HCT116 (cell line): ENCODE results near the gene SLC35G6. TPM values are rescaled to one million over a fixed set of nuclear protein-coding genes. Genes with fewer than 3 reads are reported as not detected.

ENCODE experiments used
- ATAC-seq: fragments of 200-7000 bp; cut with Tn5 transposase; 2 replicates; pipeline ENCODE4 v1.9.1; 2020; ENCODE audit warnings: mild to moderate bottlenecking, moderate library complexity
- BruUV-seq: library from RNA; stranded (reverse); fragments of 400-500 nt; replicated peaks from 2 replicates; lab custom pipeline; 2021; lab: Mats Ljungman, UMichigan
- CTCF ChIA-PET: fragments of 300-600 bp; sonication (Branson Sonifier 250); formaldehyde crosslinking; loops from one replicate; lab custom pipeline; 2021; ENCODE audit warnings: antibody characterized with exemption; lab: Charles Lee
- POLR2A ChIA-PET: fragments of 300-600, 350-600 bp; sonication (Branson Sonifier 250); formaldehyde crosslinking; loops from one replicate; lab custom pipeline; 2021; ENCODE audit warnings: antibody characterized with exemption; lab: Charles Lee
- RAD21 ChIA-PET, 2 experiments: fragments of 300-600 bp; sonication (Branson Sonifier 250); formaldehyde crosslinking; loops; one replicate each; lab custom pipeline; 2023; ENCODE audit warnings: low total read pairs in 2 of 2; ENCODE audit not compliant: uncharacterized antibody in 2 of 2, unreplicated experiment in 2 of 2, low non-redundant PET in 1 of 2; lab: Charles Lee
- DNase-seq: peaks from one replicate; pipeline ENCODE4 v3.0.0-alpha.2; 2010; ENCODE audit warnings: low read depth, low spot score
- H2AFZ ChIP-seq: fragments of 200-600 bp; shearing (Covaris generic), sonication (generic); 2 replicates; pipeline ENCODE4 v1.6.1; 2017; ENCODE audit warnings: low read depth, mixed run types, mixed read lengths, antibody characterized with exemption, low read length; ENCODE audit not compliant: poor library complexity, severe bottlenecking
- H3K27ac ChIP-seq: 2 replicates; pipeline ENCODE4 v1.5.1; 2012; ENCODE audit warnings: low read depth, low read length
- H3K27me3 ChIP-seq: fragments of 200-600 bp; sonication (generic); 2 replicates; pipeline ENCODE4 v1.6.1; 2016; ENCODE audit warnings: mixed run types, low read length, mixed read lengths; ENCODE audit not compliant: insufficient read depth
- H3K36me3 ChIP-seq, 2 experiments: fragments of 200-500 bp in 1 of 2; fragments of 200-600 bp in 1 of 2; sonication (Bioruptor generic) in 1 of 2; sonication (generic) in 1 of 2; 2 replicates each; pipeline versions ENCODE4 v1.5.1 to v1.6.1; 2014 to 2016; ENCODE audit warnings: low read length in 2 of 2, inconsistent platforms in 1 of 2, mixed read lengths in 1 of 2, mixed run types in 1 of 2; ENCODE audit not compliant: insufficient read depth in 2 of 2, control insufficient read depth in 1 of 2
- H3K4me1 ChIP-seq, 2 experiments: fragments of 200-600 bp in 1 of 2; sonication (generic) in 1 of 2; 2 replicates each; pipeline versions ENCODE4 v1.5.1 to v1.6.1; 2012 to 2017; ENCODE audit warnings: low read length in 2 of 2, inconsistent platforms in 1 of 2, mild to moderate bottlenecking in 1 of 2, mixed read lengths in 1 of 2, mixed run types in 1 of 2, moderate library complexity in 1 of 2; ENCODE audit not compliant: insufficient read depth in 2 of 2, control insufficient read depth in 1 of 2
- H3K4me2 ChIP-seq: fragments of 200-600 bp; sonication (generic); 2 replicates; pipeline ENCODE4 v1.6.1; 2017; ENCODE audit warnings: mixed run types, low read length, mixed read lengths
- H3K4me3 ChIP-seq, 2 experiments: fragments of 200-600 bp in 1 of 2; sonication (generic) in 1 of 2; replicated peaks in 1 of 2; 2 replicates each; pipeline ENCODE4 v1.5.1; 2011 to 2016; ENCODE audit warnings: low read length in 2 of 2, control low read depth in 1 of 2, low read depth in 1 of 2, mild to moderate bottlenecking in 1 of 2, mixed read lengths in 1 of 2, mixed run types in 1 of 2
- H3K79me2 ChIP-seq: fragments of 200-600 bp; sonication (generic); 2 replicates; pipeline ENCODE4 v1.6.1; 2017; ENCODE audit warnings: mild to moderate bottlenecking, mixed run types, low read length, moderate library complexity, mixed read lengths; ENCODE audit not compliant: insufficient read depth
- H3K9ac ChIP-seq: fragments of 200-600 bp; sonication (generic); 2 replicates; pipeline ENCODE4 v1.6.1; 2016; ENCODE audit warnings: low read length, mixed read lengths
- H3K9me2 ChIP-seq: fragments of 200-600 bp; sonication (generic), shearing (Covaris generic); 2 replicates; pipeline ENCODE4 v1.6.1; 2017; ENCODE audit warnings: mixed run types, mild to moderate bottlenecking, moderate library complexity; ENCODE audit not compliant: insufficient read depth
- H3K9me3 ChIP-seq, 2 experiments: fragments of 200-500 bp in 1 of 2; fragments of 200-600 bp in 1 of 2; sonication (Bioruptor generic) in 1 of 2; sonication (generic) in 1 of 2; 2 replicates each; pipeline ENCODE4 v1.6.1; 2014 to 2017; ENCODE audit warnings: low read length in 2 of 2, mixed read lengths in 2 of 2, inconsistent platforms in 1 of 2, low read depth in 1 of 2, mild to moderate bottlenecking in 1 of 2, mixed run types in 1 of 2, moderate library complexity in 1 of 2; ENCODE audit not compliant: control insufficient read depth in 1 of 2, insufficient read depth in 1 of 2
- H4K20me1 ChIP-seq: fragments of 200-600 bp; sonication (generic), shearing (Covaris generic); 2 replicates; pipeline ENCODE4 v1.6.1; 2017; ENCODE audit warnings: mixed run types, mild to moderate bottlenecking, moderate library complexity; ENCODE audit not compliant: insufficient read depth
- CEBPB ChIP-seq: IDR thresholded peaks from 2 replicates; pipeline ENCODE4 v1.6.1; 2012; ENCODE audit warnings: low read depth
- CTCF ChIP-seq, 3 experiments: fragments of 200-600 bp in 1 of 3; sonication (generic) in 1 of 3; IDR thresholded peaks in 2 of 3; conservative IDR thresholded peaks in 1 of 3; 2 replicates each; pipeline ENCODE4 v1.5.1; 2012 to 2017; ENCODE audit warnings: low read depth in 2 of 3, low read length in 2 of 3, antibody characterized with exemption in 1 of 3, borderline replicate concordance in 1 of 3, control low read depth in 1 of 3, mild to moderate bottlenecking in 1 of 3, mixed read lengths in 1 of 3, mixed run types in 1 of 3, moderate library complexity in 1 of 3; ENCODE audit not compliant: insufficient read depth in 1 of 3
- ELF1 ChIP-seq: IDR thresholded peaks from 2 replicates; pipeline ENCODE4 v1.6.1; 2012; ENCODE audit warnings: low read depth, borderline replicate concordance
- EZH2 ChIP-seq: fragments of 200-600 bp; sonication (generic); IDR thresholded peaks from 2 replicates; pipeline ENCODE4 v1.6.1; 2017; ENCODE audit warnings: antibody characterized with exemption, mixed run types
- JUND ChIP-seq: IDR thresholded peaks from 2 replicates; pipeline ENCODE4 v1.6.1; 2012
- MAX ChIP-seq: IDR thresholded peaks from 2 replicates; pipeline ENCODE4 v1.6.1; 2012
- POLR2A ChIP-seq: IDR thresholded peaks from 2 replicates; pipeline ENCODE4 v1.7.0; 2011; ENCODE audit warnings: borderline replicate concordance; ENCODE audit not compliant: insufficient read depth, insufficient read length; ENCODE audit errors: extremely low read depth
- POLR2AphosphoS5 ChIP-seq: IDR thresholded peaks from 2 replicates; pipeline ENCODE4 v1.6.1; 2011; ENCODE audit warnings: mild to moderate bottlenecking, low read depth, low read length, moderate library complexity
- RAD21 ChIP-seq: IDR thresholded peaks from 2 replicates; pipeline ENCODE4 v1.6.1; 2012; ENCODE audit warnings: low read depth, mild to moderate bottlenecking
- SP1 ChIP-seq: IDR thresholded peaks from 2 replicates; pipeline ENCODE4 v1.6.1; 2012; ENCODE audit warnings: low read depth
- SRF ChIP-seq: IDR thresholded peaks from 2 replicates; pipeline ENCODE4 v1.6.1; 2012; ENCODE audit warnings: low read depth
- ZBTB33 ChIP-seq: IDR thresholded peaks from 2 replicates; pipeline ENCODE4 v1.6.1; 2011; ENCODE audit warnings: mild to moderate bottlenecking, low read length, moderate library complexity; ENCODE audit not compliant: insufficient replicate concordance; ENCODE audit errors: extremely low read depth
- intact Hi-C: fragments of 100-400 bp; cut with micrococcal nuclease; formaldehyde crosslinking; loops from 2 replicates; pipeline ENCODE4 v1.10.0; 2022
- total RNA-seq: library from RNA; stranded (reverse); gene quantifications from one replicate; pipeline ENCODE4 v1.2.1, GENCODE V29; 2021; ENCODE audit not compliant: unreplicated experiment
- TF ChIP-seq, protein P1 (sequence below): IDR thresholded peaks from 2 replicates; pipeline ENCODE4 v1.6.1; 2012; ENCODE audit warnings: low read depth

SLC35G6 gene
- total RNA-seq, 1 experiment from 2014 or later, result not detected

DNA sequence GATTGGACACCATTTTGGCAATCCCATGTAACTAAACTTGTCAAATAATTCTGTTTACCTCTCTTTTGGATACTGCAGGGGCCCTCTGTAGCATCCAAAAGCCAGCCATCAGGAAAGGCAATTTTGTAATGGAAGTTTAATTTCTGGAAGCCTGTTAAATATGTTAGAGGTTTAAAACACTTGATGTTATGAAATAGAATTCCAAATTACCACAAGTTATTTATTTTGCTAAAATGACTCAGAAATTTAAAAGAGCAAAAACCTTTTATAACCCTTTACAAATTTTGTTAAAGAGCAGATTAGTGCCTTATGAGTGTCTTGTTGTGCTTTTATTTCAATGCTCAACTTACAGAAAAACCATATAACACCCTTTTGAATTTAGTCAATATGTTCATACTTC lies 47.6 kb downstream of the SLC35G6 start (continued):
- TF ChIP-seq CTCF (IDR thresholded peaks at IDR 0.05 in 2 of 3, conservative IDR thresholded peaks at IDR 0.05 in 1 of 3; ENCODE audit: borderline replicate concordance in 1 of 3, insufficient read depth in 1 of 3, low read depth in 2 of 3, low read length in 2 of 3), result no peak
- no peak for TF ChIP-seq MAX
- no peak for TF ChIP-seq JUND
- TF ChIP-seq ZBTB33, result no peak
- no peak for TF ChIP-seq ELF1

DNA sequence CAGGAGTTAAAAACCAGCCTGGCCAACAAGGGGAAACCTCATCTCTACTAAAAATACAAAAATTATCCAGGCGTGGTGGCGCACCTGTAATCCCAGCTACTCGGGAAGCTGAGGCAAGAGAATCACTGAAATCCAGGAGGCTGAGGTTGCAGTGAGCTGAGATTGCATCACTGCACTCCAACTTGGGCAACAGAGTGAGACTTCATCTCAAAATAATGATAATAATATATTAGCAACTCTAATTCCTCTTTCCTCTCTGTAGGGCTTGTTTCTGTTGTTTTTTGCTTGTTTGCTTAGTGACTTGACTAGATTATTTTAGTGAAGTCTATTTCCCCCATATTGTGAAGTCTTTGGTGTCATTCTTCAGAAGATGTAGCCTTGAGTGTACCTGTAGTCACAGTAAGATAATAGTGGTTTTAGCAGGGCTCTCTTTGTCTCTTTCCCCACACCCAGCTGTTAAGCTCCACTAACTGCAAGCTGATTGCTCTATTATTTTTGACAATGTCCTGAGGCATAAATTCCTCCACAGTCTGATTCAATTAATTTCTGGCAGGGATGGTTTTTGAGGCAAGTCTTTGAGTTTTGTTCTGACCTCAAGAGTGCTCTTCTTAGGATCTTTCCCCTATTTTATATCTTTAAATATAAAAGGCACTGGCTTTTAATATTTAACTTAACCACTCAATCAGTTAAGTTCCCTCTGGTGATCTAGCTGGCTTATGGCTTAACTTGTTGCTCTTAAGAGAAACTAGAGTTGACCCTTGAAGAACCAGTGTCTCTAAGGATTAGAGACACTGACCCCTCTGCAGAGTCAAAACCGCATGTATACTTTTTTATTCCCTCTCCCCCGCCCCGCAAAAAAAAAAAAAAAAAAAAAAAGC lies 49.0 kb downstream of the SLC35G6 start:
- Histone ChIP-seq H3K79me2 (no peaks in the 10 kb centered on the region), H3K9me3 (peaks cover 0 to 4% of the 10 kb centered on the region in 2 experiments; a peak in 1 of 4 replicates), H3K9me2 (no peaks in the 10 kb centered on the region), H3K4me3 (no peak overlapping the region), H3K27me3 (no peaks in the 10 kb centered on the region), H3K4me1 (no peaks in the 10 kb centered on the region), H4K20me1 (no peaks in the 10 kb centered on the region), H3K36me3 (no peaks in the 10 kb centered on the region), H3K9ac (no peak overlapping the region), H3K27ac (no peak overlapping the region), H2AFZ (no peak overlapping the region), H3K4me2 (no peak overlapping the region)
- POLR2A ChIA-PET, result no interaction called here
- CTCF ChIA-PET, result no interaction called here
- no peak for ATAC-seq
- BruUV-seq, result no TSS peak
- RAD21 ChIA-PET, result no interaction called here
- intact Hi-C loops, result no loop called here
- no peak for DNase-seq
- TF ChIP-seq SRF, result no peak
- no peak for TF ChIP-seq JUND
- TF ChIP-seq MAX, result no peak
- TF ChIP-seq POLR2AphosphoS5, result no peak
- no peak for TF ChIP-seq RAD21
- TF ChIP-seq SP1, result no peak
- TF ChIP-seq, protein P1, sequence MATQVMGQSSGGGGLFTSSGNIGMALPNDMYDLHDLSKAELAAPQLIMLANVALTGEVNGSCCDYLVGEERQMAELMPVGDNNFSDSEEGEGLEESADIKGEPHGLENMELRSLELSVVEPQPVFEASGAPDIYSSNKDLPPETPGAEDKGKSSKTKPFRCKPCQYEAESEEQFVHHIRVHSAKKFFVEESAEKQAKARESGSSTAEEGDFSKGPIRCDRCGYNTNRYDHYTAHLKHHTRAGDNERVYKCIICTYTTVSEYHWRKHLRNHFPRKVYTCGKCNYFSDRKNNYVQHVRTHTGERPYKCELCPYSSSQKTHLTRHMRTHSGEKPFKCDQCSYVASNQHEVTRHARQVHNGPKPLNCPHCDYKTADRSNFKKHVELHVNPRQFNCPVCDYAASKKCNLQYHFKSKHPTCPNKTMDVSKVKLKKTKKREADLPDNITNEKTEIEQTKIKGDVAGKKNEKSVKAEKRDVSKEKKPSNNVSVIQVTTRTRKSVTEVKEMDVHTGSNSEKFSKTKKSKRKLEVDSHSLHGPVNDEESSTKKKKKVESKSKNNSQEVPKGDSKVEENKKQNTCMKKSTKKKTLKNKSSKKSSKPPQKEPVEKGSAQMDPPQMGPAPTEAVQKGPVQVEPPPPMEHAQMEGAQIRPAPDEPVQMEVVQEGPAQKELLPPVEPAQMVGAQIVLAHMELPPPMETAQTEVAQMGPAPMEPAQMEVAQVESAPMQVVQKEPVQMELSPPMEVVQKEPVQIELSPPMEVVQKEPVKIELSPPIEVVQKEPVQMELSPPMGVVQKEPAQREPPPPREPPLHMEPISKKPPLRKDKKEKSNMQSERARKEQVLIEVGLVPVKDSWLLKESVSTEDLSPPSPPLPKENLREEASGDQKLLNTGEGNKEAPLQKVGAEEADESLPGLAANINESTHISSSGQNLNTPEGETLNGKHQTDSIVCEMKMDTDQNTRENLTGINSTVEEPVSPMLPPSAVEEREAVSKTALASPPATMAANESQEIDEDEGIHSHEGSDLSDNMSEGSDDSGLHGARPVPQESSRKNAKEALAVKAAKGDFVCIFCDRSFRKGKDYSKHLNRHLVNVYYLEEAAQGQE, result no peak
- no peak for TF ChIP-seq POLR2A
- no peak for TF ChIP-seq EZH2
- no peak for TF ChIP-seq ZBTB33
- no peak for TF ChIP-seq CEBPB
